Measurements from ENCODE around the gene SH2D7.

The SH2D7 gene

GRCh38 chr15:78050441-78050809 lies 41.9 kb upstream of the SH2D7 start:
- no peak for TF ChIP-seq POLR2AphosphoS5 (IDR thresholded peaks at IDR 0.05; ENCODE audit: borderline replicate concordance, low read depth, low read length)
- TF ChIP-seq EZH2 (IDR thresholded peaks at IDR 0.05): no peak
- TF ChIP-seq FOXP2 (optimal IDR thresholded peaks at IDR 0.05; ENCODE audit: control extremely low read depth, extremely low read length, insufficient read depth): no peak
- Histone ChIP-seq H3K4me3 (no peak overlapping the region), H3K36me3 (ENCODE audit: insufficient read depth, low read length) (peaks cover 71% of the 10 kb centered on the region), H3K9me3 (ENCODE audit: low read depth, low read length) (no peaks in the 10 kb centered on the region), H3K27ac (peak overlapping the region; percentile 77; the same call in 1 of the 2 replicates), H3K9ac (ENCODE audit: insufficient read length) (no peak overlapping the region)
- DNase-seq (ENCODE audit: low read depth, low spot score): no peak

GRCh38 chr15:78050826-78051225 lies 41.5 kb upstream of the SH2D7 start:
- no peaks in the 10 kb centered on the region for H3K9me3 ChIP-seq (ENCODE audit: low read depth, low read length)
- TF ChIP-seq FOXP2 (optimal IDR thresholded peaks at IDR 0.05; ENCODE audit: control extremely low read depth, extremely low read length, insufficient read depth) (no peak), POLR2AphosphoS5 (IDR thresholded peaks at IDR 0.05; ENCODE audit: borderline replicate concordance, low read depth, low read length) (no peak), EZH2 (IDR thresholded peaks at IDR 0.05) (no peak)
- H3K27ac ChIP-seq: peak overlapping the region; percentile 77
- DNase-seq (ENCODE audit: low read depth, low spot score): no peak
- H3K9ac ChIP-seq (ENCODE audit: insufficient read length): no peak overlapping the region
- no peak overlapping the region for H3K4me3 ChIP-seq
- peaks cover 76% of the 10 kb centered on the region for H3K36me3 ChIP-seq (ENCODE audit: insufficient read depth, low read length)

- Histone ChIP-seq H3K27ac (peak overlapping the region; percentile 77), H3K4me3 (no peak overlapping the region), H3K9ac (ENCODE audit: insufficient read length) (no peak overlapping the region), H3K36me3 (ENCODE audit: insufficient read depth, low read length) (peaks cover 74% of the 10 kb centered on the region), H3K9me3 (ENCODE audit: low read depth, low read length) (no peaks in the 10 kb centered on the region)
- DNase-seq (ENCODE audit: low read depth, low spot score): no peak
- TF ChIP-seq FOXP2 (optimal IDR thresholded peaks at IDR 0.05; ENCODE audit: control extremely low read depth, extremely low read length, insufficient read depth): no peak
- no peak for TF ChIP-seq EZH2 (IDR thresholded peaks at IDR 0.05)
- TF ChIP-seq POLR2AphosphoS5 (IDR thresholded peaks at IDR 0.05; ENCODE audit: borderline replicate concordance, low read depth, low read length): no peak
These were observed 40.8 kb upstream of the SH2D7 start for GRCh38 chr15:78051596-78051995.

GRCh38 chr15:78052001-78052401 lies 40.4 kb upstream of the SH2D7 start:
- Histone ChIP-seq H3K36me3 (ENCODE audit: insufficient read depth, low read length) (peaks cover 70% of the 10 kb centered on the region), H3K27ac (peak overlapping the region; percentile 77), H3K9ac (ENCODE audit: insufficient read length) (no peak overlapping the region), H3K9me3 (ENCODE audit: low read depth, low read length) (no peaks in the 10 kb centered on the region), H3K4me3 (peak overlapping the region; percentile 39; the same call in 1 of the 2 replicates)
- DNase-seq (ENCODE audit: low read depth, low spot score): no peak
- TF ChIP-seq POLR2AphosphoS5 (IDR thresholded peaks at IDR 0.05; ENCODE audit: borderline replicate concordance, low read depth, low read length) (no peak), EZH2 (IDR thresholded peaks at IDR 0.05) (no peak), FOXP2 (optimal IDR thresholded peaks at IDR 0.05; ENCODE audit: control extremely low read depth, extremely low read length, insufficient read depth) (no peak)

GRCh38 chr15:78052545-78052944 lies 39.8 kb upstream of the SH2D7 start:
- Histone ChIP-seq H3K36me3 (ENCODE audit: insufficient read depth, low read length) (peaks cover 64% of the 10 kb centered on the region), H3K4me3 (peak overlapping the region; percentile 39; the same call in 1 of the 2 replicates), H3K9me3 (ENCODE audit: low read depth, low read length) (no peaks in the 10 kb centered on the region), H3K27ac (peak overlapping the region; percentile 77), H3K9ac (ENCODE audit: insufficient read length) (peak overlapping the region; percentile 52)
- no peak for TF ChIP-seq EZH2 (IDR thresholded peaks at IDR 0.05)
- no peak for TF ChIP-seq FOXP2 (optimal IDR thresholded peaks at IDR 0.05; ENCODE audit: control extremely low read depth, extremely low read length, insufficient read depth)
- TF ChIP-seq POLR2AphosphoS5 (IDR thresholded peaks at IDR 0.05; ENCODE audit: borderline replicate concordance, low read depth, low read length): no peak
- no peak for DNase-seq (ENCODE audit: low read depth, low spot score)

- Histone ChIP-seq H3K9me3 (ENCODE audit: low read depth, low read length) (no peaks in the 10 kb centered on the region), H3K9ac (ENCODE audit: insufficient read length) (no peak overlapping the region), H3K4me3 (no peak overlapping the region), H3K27ac (no peak overlapping the region), H3K36me3 (ENCODE audit: insufficient read depth, low read length) (peaks cover 64% of the 10 kb centered on the region)
- no peak for TF ChIP-seq POLR2AphosphoS5 (IDR thresholded peaks at IDR 0.05; ENCODE audit: borderline replicate concordance, low read depth, low read length)
- TF ChIP-seq FOXP2 (optimal IDR thresholded peaks at IDR 0.05; ENCODE audit: control extremely low read depth, extremely low read length, insufficient read depth): no peak
- TF ChIP-seq EZH2 (IDR thresholded peaks at IDR 0.05): no peak
- no peak for DNase-seq (ENCODE audit: low read depth, low spot score)
These were observed 37.8 kb upstream of the SH2D7 start for GRCh38 chr15:78054518-78054917.

- Histone ChIP-seq H3K36me3 (ENCODE audit: insufficient read depth, low read length) (peaks cover 60% of the 10 kb centered on the region), H3K4me3 (no peak overlapping the region), H3K9me3 (ENCODE audit: low read depth, low read length) (no peaks in the 10 kb centered on the region), H3K9ac (ENCODE audit: insufficient read length) (no peak overlapping the region), H3K27ac (no peak overlapping the region)
- TF ChIP-seq EZH2 (IDR thresholded peaks at IDR 0.05) (no peak), FOXP2 (optimal IDR thresholded peaks at IDR 0.05; ENCODE audit: control extremely low read depth, extremely low read length, insufficient read depth) (no peak), POLR2AphosphoS5 (IDR thresholded peaks at IDR 0.05; ENCODE audit: borderline replicate concordance, low read depth, low read length) (no peak)
- no peak for DNase-seq (ENCODE audit: low read depth, low spot score)
These were observed 37.4 kb upstream of the SH2D7 start for GRCh38 chr15:78054966-78055365.

GRCh38 chr15:78055919-78056713 lies 36.2 kb upstream of the SH2D7 start:
- no peak for TF ChIP-seq FOXP2 (optimal IDR thresholded peaks at IDR 0.05; ENCODE audit: control extremely low read depth, extremely low read length, insufficient read depth)
- no peak for TF ChIP-seq EZH2 (IDR thresholded peaks at IDR 0.05)
- TF ChIP-seq POLR2AphosphoS5 (IDR thresholded peaks at IDR 0.05; ENCODE audit: borderline replicate concordance, low read depth, low read length): no peak
- Histone ChIP-seq H3K27ac (no peak overlapping the region; the same call in 1 of the 2 replicates), H3K9me3 (ENCODE audit: low read depth, low read length) (no peaks in the 10 kb centered on the region), H3K4me3 (no peak overlapping the region), H3K9ac (ENCODE audit: insufficient read length) (no peak overlapping the region), H3K36me3 (ENCODE audit: insufficient read depth, low read length) (peaks cover 48% of the 10 kb centered on the region)
- DNase-seq (ENCODE audit: low read depth, low spot score): no peak

Measured in SK-N-MC (cell line).